Posterior vena cava (tissue), 2 donors: Measurements from ENCODE around the gene SYCP1. TPM values are rescaled to one million over a fixed set of nuclear protein-coding genes. Genes with fewer than 3 reads are reported as not detected.
"Not testable (repeated sequence)": the region's sequence is repeated elsewhere in the genome, so short reads cannot be mapped to it uniquely, and the experiment has no call there.

Experiments used
- DNase-seq: peaks from one replicate; pipeline ENCODE4 v3.0.0-alpha.2; 2020; ENCODE audit warnings: low spot score
- intact Hi-C, 2 donors: fragments of 100-400 bp; cut with DNase I; formaldehyde crosslinking; loops; one replicate each; pipeline versions ENCODE4 v1.14.1 to v1.14.2; 2022 to 2023
- total RNA-seq, 2 donors: library from RNA; stranded (reverse); fragmentation: NEBNext Ultra II Directional; extraction: Animal tissue kit (Norgen Biotek cat#: 25700); gene quantifications; one replicate each; pipeline ENCODE4 v1.2.1, GENCODE V29; 2021
- donor health status: DM: yes; HTN: yes; CAD: no.
- donor health status: DM: yes; HTN: yes; CAD: no.

The SYCP1 gene
- total RNA-seq, 2 donors from 2014 or later = not detected

GRCh38 chr1:114956570-114956969 lies 101.9 kb downstream of the SYCP1 start:
- intact Hi-C loops = no loop called here
- peak; percentile 14 for DNase-seq

DNA sequence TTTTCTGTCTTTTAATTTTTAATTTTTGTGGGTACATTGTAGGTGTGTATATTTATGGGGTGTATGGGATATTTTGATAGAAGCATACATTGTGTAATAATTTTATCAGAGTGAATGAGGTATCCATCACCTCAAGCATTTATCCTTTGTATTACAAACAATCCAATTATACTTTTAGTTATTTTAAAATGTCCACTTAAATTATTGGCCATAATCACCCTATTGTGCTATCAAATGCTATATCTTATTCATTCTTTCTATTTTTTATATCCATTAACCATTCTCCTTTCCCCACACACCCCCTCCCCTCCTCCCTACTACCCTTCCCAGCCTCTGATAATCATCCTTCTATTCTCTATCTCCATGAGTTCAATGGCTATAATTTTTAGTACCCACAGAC lies 104.8 kb downstream of the SYCP1 start:
- no peak for DNase-seq
- intact Hi-C loops = no loop called here

GRCh38 chr1:114976891-114977290 lies 122.2 kb downstream of the SYCP1 start:
- DNase-seq = no peak
- intact Hi-C loops = loop anchor here (1.0 to 10.0 kb wide), 3 partner anchors 9 to 618 kb away; no protein-coding TSS in a partner anchor

DNA sequence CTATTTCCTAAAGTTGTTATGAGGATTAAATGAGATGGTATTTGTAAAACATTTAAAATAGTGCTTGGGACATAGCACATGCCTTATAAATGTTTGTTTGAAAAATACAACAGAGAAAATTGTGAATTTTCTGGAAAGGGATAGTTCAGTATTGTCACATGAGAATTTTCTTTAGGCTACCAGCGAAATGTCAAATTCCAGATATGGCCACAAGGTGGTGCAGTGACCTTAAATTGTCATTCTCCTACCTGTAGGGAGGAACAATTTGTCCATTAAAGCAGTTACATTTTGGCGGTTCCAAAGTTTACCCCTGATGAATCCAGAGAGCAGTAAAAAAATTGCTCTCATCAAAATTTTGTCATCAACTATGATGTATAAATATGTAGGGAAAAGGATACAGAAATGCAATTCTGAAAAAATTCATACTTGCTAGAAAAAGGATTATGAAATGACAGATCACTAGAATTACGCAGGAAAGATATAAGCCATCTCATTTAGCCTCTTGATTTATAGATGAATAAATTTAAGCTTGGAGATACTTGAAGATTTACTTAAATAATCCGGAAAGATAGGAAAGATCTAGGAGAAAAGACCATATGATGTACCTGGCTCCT lies 124.7 kb downstream of the SYCP1 start:
- intact Hi-C loops = loop anchor here (2.0 to 10.0 kb wide), 3 partner anchors 133 to 615 kb away; no protein-coding TSS in a partner anchor
- DNase-seq = no peak

- no peak for DNase-seq
- intact Hi-C loops = loop anchor here in 1 of 2 donors (10.0 kb wide), 1 partner anchor 53 kb away; no protein-coding TSS in a partner anchor
These were observed 127.6 kb downstream of the SYCP1 start for GRCh38 chr1:114982251-114982650.

DNA sequence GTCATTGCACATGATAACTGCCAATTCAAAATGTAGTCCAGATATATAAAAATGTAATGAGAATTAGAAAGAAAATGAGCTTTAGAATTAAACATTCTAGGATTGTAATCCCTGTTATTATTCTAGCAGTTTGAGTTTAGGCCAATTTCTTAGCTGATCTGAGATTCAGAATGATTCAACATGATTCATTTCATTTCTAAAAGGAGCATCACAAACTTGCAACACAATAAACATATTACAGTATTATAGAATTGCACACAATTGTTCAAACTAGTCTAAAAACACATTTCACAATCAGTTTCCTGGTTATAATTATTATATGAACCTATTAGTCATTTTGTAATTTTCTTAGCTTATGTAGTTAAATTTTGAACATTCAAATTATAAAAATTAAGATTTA lies 131.6 kb downstream of the SYCP1 start:
- intact Hi-C loops = loop anchor here (1.0 to 10.0 kb wide), 2 partner anchors 9 to 49 kb away; no protein-coding TSS in a partner anchor
- no peak for DNase-seq

DNA sequence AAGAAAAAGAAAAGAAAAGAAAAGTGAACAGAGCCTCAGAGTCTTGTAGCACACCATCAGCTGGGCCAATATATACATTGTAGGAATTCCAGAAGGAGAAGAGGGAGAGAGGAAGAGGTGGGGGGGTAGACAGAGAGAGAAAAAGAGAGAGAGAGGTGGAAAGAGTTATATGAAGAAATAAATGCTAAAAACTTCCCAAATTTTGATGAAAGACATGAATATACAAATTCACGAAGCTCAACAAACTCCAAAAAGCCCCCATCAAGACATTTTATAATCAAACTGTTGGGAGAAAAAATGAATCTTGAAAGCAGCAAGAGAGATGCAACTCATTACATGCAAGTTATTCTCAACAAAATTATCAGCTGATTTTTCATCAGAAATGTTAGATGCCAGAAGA lies 133.4 kb downstream of the SYCP1 start:
- intact Hi-C loops = loop anchor here in 1 of 2 donors (10.0 kb wide), 1 partner anchor 47 kb away; no protein-coding TSS in a partner anchor

DNA sequence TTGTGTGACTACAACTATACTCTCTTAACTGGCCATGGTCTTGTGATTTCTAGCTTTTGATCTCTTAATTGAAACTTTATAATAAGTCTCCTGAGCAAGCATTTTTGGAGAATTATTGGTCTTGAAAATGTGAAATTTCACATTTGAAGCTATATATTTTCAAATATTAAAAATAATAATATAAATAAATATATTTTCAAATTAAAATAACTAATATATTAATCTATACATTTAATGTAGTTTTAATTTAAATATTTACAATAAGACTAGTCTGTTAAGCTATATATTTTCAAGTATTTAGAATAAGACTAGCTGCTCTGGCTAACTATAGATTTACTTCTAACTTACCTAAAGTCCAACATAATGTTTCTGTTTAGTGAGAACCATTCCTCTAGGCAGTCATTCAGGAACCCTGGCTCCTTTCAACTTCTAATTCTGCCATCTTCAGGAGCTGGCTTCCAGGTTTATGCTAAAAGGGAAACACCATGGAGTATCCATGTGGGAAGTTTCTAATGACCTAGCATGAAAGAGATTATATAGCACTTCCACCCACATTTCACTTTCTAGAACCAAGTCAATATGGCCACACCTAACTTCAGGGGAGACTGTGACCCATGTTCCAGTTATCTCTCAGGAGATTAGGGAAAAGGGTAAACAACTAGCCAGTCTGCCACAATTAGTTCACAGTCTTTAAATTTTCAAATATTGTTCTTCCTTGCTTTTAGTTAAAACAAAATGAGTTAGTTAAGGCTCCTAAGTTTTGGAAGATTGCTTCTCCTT lies 143.0 kb downstream of the SYCP1 start:
- intact Hi-C loops = no loop called here
- DNase-seq = no peak

More for the DNA sequence above, 133.4 kb downstream of the SYCP1 start:
- no peak for DNase-seq

- intact Hi-C loops = no loop called here
- no peak for DNase-seq
These were observed 151.5 kb downstream of the SYCP1 start for GRCh38 chr1:115006191-115006590.

DNA sequence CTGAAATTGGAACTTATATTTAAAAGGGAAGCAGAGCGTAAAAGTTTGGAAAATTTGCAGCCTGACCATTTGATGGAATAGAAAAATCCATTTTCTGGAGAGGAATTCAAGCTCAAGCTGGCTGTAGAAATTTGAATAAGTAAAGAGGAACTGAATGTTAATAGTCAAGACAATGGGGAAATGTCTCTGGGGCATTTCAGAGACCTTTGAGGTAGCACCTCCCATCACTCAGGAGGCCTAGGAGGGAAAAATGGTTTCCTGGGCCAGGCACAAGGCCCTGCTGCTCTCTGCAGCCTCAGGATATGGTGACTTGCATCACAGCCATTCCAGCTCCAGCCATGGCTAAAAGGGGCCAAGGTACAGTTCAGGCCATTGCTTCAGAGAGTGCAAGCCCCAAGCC lies 157.3 kb downstream of the SYCP1 start:
- peak; percentile 43 for DNase-seq
- intact Hi-C loops = no loop called here

GRCh38 chr1:115012434-115012833 lies 157.8 kb downstream of the SYCP1 start:
- intact Hi-C loops = no loop called here
- DNase-seq = no peak

DNA sequence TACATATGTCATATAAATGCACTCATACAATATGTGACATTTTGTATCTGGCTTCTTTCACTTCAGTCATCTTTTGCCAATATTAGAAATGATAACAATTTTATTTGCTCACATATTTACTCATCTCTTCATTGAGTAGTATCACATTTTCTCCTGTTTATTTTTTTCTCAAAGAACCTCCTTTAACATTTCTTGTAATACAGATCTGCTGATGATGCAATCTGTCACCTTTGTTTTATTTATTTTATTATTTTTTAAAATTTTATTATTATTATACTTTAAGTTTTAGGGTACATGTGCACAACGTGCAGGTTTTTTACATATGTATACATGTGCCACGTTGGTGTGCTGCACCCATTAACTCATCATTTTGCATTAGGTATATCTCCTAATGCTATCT lies 159.1 kb downstream of the SYCP1 start:
- DNase-seq = no peak
- intact Hi-C loops = no loop called here

DNA sequence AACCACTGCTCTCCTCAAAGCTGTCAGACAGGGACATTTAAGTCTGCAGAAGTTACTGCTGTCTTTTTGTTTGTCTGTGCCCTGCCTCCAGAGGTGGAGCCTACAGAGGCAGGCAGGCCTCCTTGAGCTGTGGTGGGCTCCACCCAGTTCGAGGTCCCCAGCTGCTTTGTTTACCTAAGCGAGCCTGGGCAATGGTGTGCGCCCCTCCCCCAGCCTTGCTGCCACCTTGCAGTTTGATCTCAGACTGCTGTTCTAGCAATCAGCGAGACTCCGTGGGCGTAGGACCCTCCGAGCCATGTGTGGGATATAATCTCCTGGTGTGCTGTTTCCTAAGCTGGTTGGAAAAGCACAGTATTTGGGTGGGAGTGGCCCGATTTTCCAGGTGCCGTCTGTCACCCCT lies 164.9 kb downstream of the SYCP1 start:
- intact Hi-C loops = not testable (repeated sequence)
- DNase-seq = peak; percentile 67

- DNase-seq = no peak
- intact Hi-C loops = no loop called here
These were observed 166.5 kb downstream of the SYCP1 start for GRCh38 chr1:115021145-115021544.

GRCh38 chr1:115023593-115023992 lies 168.9 kb downstream of the SYCP1 start:
- no peak for DNase-seq
- intact Hi-C loops = no loop called here

DNA sequence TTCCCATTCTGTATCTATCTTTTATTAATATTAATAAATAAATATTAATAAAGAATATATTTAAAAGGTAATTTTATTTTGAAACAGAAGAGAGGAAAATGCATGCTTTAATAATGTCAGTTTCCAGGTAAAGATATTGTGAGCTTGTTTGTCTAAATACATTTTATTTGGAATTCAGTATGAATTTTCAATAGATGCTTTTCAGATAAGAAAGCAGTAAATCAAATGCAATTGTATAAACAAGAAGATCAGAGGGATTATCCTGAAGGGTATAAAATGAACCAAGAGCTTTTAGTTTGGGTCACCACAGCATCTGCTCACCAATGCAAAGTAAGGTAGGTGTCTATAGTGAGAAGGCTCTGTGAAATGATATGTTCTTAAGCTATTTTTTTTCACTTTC lies 174.9 kb downstream of the SYCP1 start, which contains the start of gene TSHB:
Gene TSHB, plus strand, starts transcription at position 301 of the 400 bp plus-strand sequence. CDS start 3,537 bp downstream, outside the sequence.
- no peak for DNase-seq
- intact Hi-C loops = no loop called here

DNA sequence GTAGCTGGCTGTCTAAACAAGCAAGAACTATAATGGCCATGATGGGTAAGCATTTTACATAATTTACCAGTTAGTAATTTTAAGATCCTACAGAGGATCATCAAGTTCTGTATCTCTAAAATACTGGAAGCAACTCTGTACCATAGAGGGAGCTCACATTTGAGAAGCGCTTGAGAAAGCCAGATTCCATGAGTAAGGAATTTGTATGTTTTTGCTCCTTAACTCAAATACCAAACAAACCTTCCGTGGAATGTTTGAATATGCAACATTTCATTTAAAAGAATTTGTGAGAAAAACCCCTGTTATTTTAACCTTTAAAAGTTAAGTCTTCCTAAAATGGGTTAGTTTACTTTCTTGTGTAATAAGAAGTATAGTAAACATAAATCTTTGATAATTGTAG lies 176.9 kb downstream of the SYCP1 start:
- DNase-seq = no peak
- intact Hi-C loops = loop anchor here in 1 of 2 donors (10.0 kb wide), 1 partner anchor 47 kb away; no protein-coding TSS in a partner anchor

DNA sequence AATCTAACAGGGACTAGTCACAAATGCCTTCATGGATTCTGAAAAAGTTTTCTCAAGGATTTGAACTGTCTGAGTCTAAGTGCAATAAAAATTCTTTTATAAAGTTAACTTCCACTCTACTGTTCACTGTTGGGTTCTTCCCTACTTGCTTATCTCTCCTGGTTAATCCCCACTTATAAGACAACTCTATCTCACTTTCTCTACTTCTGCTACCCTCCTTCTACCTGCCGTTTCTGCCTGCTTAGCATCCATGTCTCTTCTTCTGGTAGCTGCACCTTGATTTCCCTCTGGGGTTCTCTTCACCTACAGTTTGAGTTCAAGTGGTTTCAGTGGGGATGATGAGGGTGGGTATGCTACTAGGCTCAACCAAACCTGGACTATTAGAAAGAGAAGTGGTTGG lies 181.0 kb downstream of the SYCP1 start:
- no peak for DNase-seq
- intact Hi-C loops = loop anchor here in 1 of 2 donors (10.0 kb wide), 1 partner anchor 51 kb away; no protein-coding TSS in a partner anchor

GRCh38 chr1:115036814-115037507 lies 182.3 kb downstream of the SYCP1 start:
- intact Hi-C loops = loop anchor here in 1 of 2 donors (10.0 kb wide), 1 partner anchor 52 kb away; no protein-coding TSS in a partner anchor
- DNase-seq = no peak

GRCh38 chr1:115040501-115040900 lies 185.8 kb downstream of the SYCP1 start:
- intact Hi-C loops = no loop called here
- DNase-seq = no peak
